ENCODE results near the gene CELA3B.

The CELA3B gene

GRCh38 chr1:21944733-21945073, 32.1 kb upstream of the CELA3B start:
- no peak for TF ChIP-seq ZC3H10 (CRISPR knock-in tag; IDR thresholded peaks at IDR 0.05)
- no peak for ATAC-seq

DNA sequence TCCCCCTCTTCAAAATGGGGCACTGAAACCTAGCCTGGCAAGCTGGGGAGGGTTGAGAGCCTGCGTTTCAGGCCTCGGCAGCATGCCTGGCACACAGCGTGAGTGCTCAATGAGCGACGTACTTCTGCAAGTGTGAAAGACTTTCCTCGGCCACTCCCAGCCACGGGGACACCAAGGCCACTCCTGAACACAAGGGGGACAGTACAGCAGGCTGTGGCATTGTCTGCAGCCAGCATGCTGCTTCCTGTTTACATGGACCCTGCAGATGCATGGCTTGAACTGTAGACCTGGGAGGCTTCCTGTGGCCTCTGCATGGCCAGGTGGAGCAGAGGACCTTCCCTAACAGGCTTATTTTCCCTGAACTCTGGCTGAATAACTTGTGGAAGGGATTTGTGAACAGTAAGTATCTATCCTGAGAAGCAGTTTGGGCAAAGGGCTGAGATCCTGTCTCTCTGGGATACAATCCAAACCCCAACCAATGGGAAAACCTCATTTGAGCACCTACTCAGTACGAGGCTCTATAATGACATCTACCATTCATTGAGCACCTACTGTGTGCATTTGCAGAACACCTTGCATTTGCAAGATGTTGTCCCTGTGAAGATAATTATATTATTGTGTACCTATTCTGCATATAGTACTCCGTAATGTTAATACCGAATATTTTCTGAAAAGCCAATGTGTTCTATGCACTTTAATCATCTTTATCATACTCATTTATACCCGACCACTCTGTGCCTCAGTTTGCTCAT, 29.8 kb upstream of the CELA3B start:
- TF ChIP-seq, protein P1, sequence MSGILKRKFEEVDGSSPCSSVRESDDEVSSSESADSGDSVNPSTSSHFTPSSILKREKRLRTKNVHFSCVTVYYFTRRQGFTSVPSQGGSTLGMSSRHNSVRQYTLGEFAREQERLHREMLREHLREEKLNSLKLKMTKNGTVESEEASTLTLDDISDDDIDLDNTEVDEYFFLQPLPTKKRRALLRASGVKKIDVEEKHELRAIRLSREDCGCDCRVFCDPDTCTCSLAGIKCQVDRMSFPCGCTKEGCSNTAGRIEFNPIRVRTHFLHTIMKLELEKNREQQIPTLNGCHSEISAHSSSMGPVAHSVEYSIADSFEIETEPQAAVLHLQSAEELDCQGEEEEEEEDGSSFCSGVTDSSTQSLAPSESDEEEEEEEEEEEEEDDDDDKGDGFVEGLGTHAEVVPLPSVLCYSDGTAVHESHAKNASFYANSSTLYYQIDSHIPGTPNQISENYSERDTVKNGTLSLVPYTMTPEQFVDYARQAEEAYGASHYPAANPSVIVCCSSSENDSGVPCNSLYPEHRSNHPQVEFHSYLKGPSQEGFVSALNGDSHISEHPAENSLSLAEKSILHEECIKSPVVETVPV (CRISPR knock-in tag; IDR thresholded peaks at IDR 0.05), result no peak
- TF ChIP-seq RARB (CRISPR knock-in tag; IDR thresholded peaks at IDR 0.05), result no peak
- TF ChIP-seq ZNF8 (CRISPR knock-in tag; IDR thresholded peaks at IDR 0.05), result no peak
- no peak; the same call in 2 of the 3 replicates for ATAC-seq

- TF ChIP-seq SNAI2 (CRISPR knock-in tag; IDR thresholded peaks at IDR 0.05) (no peak), ZC3H10 (CRISPR knock-in tag; IDR thresholded peaks at IDR 0.05) (no peak), ZNF565 (CRISPR knock-in tag; conservative IDR thresholded peaks at IDR 0.05; ENCODE audit: low read depth) (no peak), ZFP30 (CRISPR knock-in tag; IDR thresholded peaks at IDR 0.05) (no peak), CSDC2 (CRISPR knock-in tag; IDR thresholded peaks at IDR 0.05) (no peak), ZNF8 (CRISPR knock-in tag; IDR thresholded peaks at IDR 0.05) (no peak), ARNTL (CRISPR knock-in tag; IDR thresholded peaks at IDR 0.05; ENCODE audit: borderline replicate concordance, low read depth) (no peak), TCF4 (CRISPR knock-in tag; IDR thresholded peaks at IDR 0.05; ENCODE audit: borderline replicate concordance) (no peak), PPARA (CRISPR knock-in tag; IDR thresholded peaks at IDR 0.05; ENCODE audit: borderline replicate concordance) (no peak), BACH2 (CRISPR knock-in tag; IDR thresholded peaks at IDR 0.05; ENCODE audit: borderline replicate concordance) (no peak), GLIS3 (CRISPR knock-in tag; IDR thresholded peaks at IDR 0.05) (no peak), CREB5 (CRISPR knock-in tag; IDR thresholded peaks at IDR 0.05; ENCODE audit: low read depth) (no peak), RARB (CRISPR knock-in tag; IDR thresholded peaks at IDR 0.05) (no peak), OSR1 (CRISPR knock-in tag; IDR thresholded peaks at IDR 0.05) (no peak), ZFP3 (CRISPR knock-in tag; IDR thresholded peaks at IDR 0.05) (no peak)
- TF ChIP-seq, protein P1 (CRISPR knock-in tag; IDR thresholded peaks at IDR 0.05), result no peak
- TF ChIP-seq, protein P2, sequence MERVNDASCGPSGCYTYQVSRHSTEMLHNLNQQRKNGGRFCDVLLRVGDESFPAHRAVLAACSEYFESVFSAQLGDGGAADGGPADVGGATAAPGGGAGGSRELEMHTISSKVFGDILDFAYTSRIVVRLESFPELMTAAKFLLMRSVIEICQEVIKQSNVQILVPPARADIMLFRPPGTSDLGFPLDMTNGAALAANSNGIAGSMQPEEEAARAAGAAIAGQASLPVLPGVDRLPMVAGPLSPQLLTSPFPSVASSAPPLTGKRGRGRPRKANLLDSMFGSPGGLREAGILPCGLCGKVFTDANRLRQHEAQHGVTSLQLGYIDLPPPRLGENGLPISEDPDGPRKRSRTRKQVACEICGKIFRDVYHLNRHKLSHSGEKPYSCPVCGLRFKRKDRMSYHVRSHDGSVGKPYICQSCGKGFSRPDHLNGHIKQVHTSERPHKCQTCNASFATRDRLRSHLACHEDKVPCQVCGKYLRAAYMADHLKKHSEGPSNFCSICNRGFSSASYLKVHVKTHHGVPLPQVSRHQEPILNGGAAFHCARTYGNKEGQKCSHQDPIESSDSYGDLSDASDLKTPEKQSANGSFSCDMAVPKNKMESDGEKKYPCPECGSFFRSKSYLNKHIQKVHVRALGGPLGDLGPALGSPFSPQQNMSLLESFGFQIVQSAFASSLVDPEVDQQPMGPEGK (CRISPR knock-in tag; IDR thresholded peaks at IDR 0.05; ENCODE audit: borderline replicate concordance), result no peak
- TF ChIP-seq, protein P3, sequence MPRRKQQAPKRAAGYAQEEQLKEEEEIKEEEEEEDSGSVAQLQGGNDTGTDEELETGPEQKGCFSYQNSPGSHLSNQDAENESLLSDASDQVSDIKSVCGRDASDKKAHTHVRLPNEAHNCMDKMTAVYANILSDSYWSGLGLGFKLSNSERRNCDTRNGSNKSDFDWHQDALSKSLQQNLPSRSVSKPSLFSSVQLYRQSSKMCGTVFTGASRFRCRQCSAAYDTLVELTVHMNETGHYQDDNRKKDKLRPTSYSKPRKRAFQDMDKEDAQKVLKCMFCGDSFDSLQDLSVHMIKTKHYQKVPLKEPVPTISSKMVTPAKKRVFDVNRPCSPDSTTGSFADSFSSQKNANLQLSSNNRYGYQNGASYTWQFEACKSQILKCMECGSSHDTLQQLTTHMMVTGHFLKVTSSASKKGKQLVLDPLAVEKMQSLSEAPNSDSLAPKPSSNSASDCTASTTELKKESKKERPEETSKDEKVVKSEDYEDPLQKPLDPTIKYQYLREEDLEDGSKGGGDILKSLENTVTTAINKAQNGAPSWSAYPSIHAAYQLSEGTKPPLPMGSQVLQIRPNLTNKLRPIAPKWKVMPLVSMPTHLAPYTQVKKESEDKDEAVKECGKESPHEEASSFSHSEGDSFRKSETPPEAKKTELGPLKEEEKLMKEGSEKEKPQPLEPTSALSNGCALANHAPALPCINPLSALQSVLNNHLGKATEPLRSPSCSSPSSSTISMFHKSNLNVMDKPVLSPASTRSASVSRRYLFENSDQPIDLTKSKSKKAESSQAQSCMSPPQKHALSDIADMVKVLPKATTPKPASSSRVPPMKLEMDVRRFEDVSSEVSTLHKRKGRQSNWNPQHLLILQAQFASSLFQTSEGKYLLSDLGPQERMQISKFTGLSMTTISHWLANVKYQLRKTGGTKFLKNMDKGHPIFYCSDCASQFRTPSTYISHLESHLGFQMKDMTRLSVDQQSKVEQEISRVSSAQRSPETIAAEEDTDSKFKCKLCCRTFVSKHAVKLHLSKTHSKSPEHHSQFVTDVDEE (CRISPR knock-in tag; IDR thresholded peaks at IDR 0.05), result no peak
- ATAC-seq, result no peak
Measured at GRCh38 chr1:21950734-21951133, 26.1 kb upstream of the CELA3B start.

GRCh38 chr1:21951226-21951870, 25.5 kb upstream of the CELA3B start:
- ATAC-seq, result no peak
- TF ChIP-seq TOX (CRISPR knock-in tag; IDR thresholded peaks at IDR 0.05; ENCODE audit: borderline replicate concordance) (no peak), ZFP30 (CRISPR knock-in tag; IDR thresholded peaks at IDR 0.05) (no peak), PPARA (CRISPR knock-in tag; IDR thresholded peaks at IDR 0.05; ENCODE audit: borderline replicate concordance) (no peak), ISL1 (CRISPR knock-in tag; IDR thresholded peaks at IDR 0.05) (no peak), RARB (CRISPR knock-in tag; IDR thresholded peaks at IDR 0.05) (no peak), TCF4 (CRISPR knock-in tag; IDR thresholded peaks at IDR 0.05; ENCODE audit: borderline replicate concordance) (no peak), CREB5 (CRISPR knock-in tag; IDR thresholded peaks at IDR 0.05; ENCODE audit: low read depth) (no peak), ARNTL (CRISPR knock-in tag; IDR thresholded peaks at IDR 0.05; ENCODE audit: borderline replicate concordance, low read depth) (no peak), BACH2 (CRISPR knock-in tag; IDR thresholded peaks at IDR 0.05; ENCODE audit: borderline replicate concordance) (no peak)
- TF ChIP-seq, protein P1 (CRISPR knock-in tag; IDR thresholded peaks at IDR 0.05), result no peak

Data from SK-N-SH treated with all-trans-retinoic acid at 6 μM for 48 hours (cell line).